ENCODE results near the gene MMP2.

MMP2 gene

DNA sequence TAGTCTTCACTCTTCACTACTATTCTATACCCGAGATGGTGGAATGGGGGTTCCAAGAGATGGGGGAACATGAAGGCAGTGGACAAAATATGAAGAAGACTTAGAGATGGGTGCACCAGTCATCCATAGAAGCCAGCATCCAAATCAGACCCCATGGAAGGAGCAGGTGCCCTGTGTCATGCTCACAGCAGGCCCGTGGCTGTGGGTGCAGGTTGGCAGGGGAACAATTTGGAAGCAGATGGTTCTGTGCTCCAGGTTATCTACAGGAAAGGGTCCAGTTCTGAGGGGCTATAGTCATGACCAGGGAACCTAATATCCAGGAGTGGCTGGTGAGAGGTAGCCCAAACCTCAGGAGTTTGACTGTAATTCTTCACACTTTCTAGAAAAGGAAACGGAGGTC, 20.3 kb downstream of the MMP2 start:
- no peak overlapping the region for H3K4me3 ChIP-seq (ENCODE audit: low read length)
- no peak for DNase-seq (ENCODE audit: low read depth)
- TF ChIP-seq, protein P1, sequence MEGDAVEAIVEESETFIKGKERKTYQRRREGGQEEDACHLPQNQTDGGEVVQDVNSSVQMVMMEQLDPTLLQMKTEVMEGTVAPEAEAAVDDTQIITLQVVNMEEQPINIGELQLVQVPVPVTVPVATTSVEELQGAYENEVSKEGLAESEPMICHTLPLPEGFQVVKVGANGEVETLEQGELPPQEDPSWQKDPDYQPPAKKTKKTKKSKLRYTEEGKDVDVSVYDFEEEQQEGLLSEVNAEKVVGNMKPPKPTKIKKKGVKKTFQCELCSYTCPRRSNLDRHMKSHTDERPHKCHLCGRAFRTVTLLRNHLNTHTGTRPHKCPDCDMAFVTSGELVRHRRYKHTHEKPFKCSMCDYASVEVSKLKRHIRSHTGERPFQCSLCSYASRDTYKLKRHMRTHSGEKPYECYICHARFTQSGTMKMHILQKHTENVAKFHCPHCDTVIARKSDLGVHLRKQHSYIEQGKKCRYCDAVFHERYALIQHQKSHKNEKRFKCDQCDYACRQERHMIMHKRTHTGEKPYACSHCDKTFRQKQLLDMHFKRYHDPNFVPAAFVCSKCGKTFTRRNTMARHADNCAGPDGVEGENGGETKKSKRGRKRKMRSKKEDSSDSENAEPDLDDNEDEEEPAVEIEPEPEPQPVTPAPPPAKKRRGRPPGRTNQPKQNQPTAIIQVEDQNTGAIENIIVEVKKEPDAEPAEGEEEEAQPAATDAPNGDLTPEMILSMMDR (conservative IDR thresholded peaks at IDR 0.05; ENCODE audit: low read length): no peak

DNA sequence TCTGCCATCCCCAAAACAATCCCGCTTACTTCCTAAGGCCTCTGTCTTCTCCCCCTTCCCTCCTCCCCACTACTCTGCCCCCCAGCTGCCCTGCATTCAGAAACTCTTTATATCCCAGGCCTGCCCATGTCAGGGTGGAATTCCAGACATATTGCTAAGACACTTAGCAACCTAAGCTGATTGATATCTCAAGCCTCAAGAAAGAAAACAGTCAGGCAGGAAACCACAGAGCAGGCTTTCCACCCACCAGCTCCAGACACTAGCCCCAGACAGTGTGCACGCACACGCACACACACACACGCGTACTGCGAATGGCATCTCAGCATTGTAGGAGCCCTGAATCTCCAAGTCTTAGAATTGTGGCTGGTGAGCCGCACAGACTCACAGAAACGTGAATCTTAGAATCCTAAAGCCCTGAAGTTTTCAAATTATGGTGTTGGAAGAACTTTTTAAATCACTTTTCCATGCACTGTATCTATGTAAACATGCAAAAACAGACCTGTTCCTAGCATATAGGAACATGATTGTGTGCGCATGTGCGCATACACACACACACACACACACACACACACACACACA, 21.0 kb downstream of the MMP2 start:
- H3K4me3 ChIP-seq (ENCODE audit: low read length): no peak overlapping the region
- peak; percentile 100 for DNase-seq (ENCODE audit: low read depth)
- TF ChIP-seq, protein P1 (conservative IDR thresholded peaks at IDR 0.05; ENCODE audit: low read length): no peak

DNA sequence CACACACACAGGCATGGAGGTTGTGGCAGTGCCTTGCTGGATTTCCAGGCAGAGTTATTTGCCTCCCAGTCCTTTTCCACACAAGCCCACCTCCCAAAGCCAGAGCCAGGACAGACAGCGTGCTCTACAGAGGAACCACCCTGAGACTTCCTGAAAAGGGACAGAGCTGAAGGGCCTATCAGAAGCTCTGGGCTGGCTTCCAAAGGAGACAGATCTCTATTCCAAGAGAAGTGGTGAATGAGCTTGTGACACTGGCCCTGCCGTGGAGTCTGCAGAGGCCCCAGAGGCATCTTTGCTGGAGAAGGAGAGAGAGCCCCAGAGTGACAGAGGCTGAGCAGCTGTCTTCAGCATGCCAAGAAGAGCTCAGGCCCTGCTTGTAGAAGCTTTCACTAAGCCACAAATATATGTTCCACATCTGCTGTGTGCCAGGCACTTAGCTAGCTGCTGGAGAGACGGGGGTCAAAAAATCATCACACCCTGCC, 21.6 kb downstream of the MMP2 start:
- H3K4me3 ChIP-seq (ENCODE audit: low read length): no peak overlapping the region
- TF ChIP-seq, protein P1 (conservative IDR thresholded peaks at IDR 0.05; ENCODE audit: low read length): no peak
- peak; percentile 70 for DNase-seq (ENCODE audit: low read depth)

DNA sequence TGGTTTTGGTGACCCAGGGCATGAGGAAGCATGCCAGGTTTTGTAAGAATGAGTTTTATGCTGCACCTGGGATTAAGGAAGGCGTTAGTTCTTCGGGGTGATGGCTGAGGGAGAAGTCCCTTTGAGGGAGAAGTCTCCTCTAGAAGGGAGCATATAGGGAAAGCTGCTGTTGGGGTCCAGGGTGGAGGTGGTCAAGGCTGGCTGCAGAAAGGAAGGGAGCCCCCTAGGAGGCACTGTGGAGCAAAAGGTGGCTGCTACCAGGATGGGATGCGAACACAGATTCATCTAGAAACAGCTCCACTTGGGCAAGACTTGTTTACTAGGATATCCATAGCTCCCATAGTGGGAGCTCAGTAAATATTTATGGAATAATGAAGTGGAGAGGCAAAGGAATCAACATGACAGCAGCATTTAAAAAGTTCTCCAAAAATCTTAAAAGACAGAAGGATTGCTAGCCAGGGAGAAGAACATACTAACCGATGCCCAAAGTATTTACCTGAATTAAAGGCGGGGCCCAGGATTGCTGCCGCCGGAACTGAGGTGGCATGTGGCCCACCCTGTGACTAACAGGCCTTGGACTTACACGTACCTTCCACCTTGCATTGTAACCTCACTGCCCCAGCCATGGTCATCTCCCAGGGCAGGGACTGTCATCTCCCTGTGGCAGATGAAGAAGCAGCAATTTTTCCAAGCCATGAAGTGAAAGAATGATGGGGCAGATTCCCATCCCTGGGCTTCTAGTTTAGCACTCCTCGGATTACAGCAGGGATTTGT, 22.7 kb downstream of the MMP2 start:
- TF ChIP-seq, protein P1 (conservative IDR thresholded peaks at IDR 0.05; ENCODE audit: low read length): peak; percentile 60
- DNase-seq (ENCODE audit: low read depth): no peak
- no peak overlapping the region for H3K4me3 ChIP-seq (ENCODE audit: low read length)

DNA sequence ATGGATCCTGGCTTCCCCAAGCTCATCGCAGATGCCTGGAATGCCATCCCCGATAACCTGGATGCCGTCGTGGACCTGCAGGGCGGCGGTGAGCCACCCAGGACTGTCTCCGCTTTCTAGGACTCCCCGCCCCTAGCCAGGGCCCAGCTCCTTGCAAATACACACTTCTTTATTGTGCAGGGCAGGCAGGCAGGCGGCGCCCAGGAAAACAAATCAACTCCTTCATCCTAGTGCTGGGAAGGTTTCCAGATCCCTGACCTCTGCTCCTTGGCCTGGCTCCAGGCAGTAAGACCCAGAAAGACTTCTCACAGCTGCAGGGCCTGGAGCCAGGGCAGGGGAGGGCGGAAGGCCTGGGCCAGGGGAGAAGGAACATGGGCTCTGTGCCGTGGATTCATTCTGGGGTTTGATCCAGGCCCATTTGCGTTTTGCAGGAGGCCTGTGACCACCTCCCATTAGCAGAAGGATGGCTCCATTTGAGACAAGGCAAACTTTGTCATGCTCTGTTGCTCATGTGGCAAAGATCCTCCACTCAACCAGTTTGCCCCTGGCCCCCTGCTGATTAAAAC, 23.9 kb downstream of the MMP2 start:
- TF ChIP-seq, protein P1 (conservative IDR thresholded peaks at IDR 0.05; ENCODE audit: low read length): no peak
- DNase-seq (ENCODE audit: low read depth): peak; percentile 84
- H3K4me3 ChIP-seq (ENCODE audit: low read length): no peak overlapping the region

DNA sequence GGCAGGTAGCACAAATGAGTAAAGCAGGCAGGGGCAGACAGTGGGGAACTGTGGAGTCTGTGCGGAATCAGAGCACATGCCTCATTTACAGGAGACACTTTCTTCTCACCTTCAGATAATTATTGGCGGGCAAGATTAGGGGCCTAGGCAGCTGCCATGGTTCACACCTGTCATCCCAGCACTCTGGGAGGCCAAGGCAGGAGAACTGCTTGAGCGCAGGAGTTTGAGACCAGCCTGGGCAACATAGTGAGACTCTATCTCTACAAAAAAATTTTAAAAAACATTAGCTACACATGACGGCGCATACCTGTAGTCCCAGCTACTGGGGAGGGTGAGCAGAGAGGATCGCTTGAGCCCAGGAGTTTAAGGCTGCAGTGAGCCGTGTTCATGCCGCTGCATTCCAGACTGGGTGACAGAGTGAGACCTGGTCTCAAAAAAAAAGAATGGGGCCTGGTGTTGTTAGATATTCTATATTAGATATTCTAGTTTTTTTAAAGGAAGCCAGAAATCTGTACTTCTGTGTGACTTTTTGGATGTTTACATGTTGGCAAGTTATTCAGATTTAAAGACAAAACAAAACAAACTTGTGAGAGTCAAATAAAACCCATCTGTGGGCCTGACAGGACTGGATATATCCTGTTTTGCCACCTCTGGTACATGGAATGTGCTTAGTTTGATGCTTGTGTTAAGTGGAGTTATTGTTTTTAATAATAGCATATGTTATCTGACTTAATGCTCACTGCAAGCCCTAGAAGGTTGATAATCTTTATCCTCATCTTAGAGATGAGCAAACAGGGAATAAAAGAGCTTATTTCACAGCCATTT, 24.9 kb downstream of the MMP2 start:
- no peak overlapping the region for H3K4me3 ChIP-seq (ENCODE audit: low read length)
- DNase-seq (ENCODE audit: low read depth): no peak
- TF ChIP-seq, protein P1 (conservative IDR thresholded peaks at IDR 0.05; ENCODE audit: low read length): no peak
